K562 (cell line): ENCODE results near the gene CNNM3. TPM values are rescaled to one million over a fixed set of nuclear protein-coding genes. Genes with fewer than 3 reads are reported as not detected.

Source experiments
- CBX1 ChIP-seq: sonication (generic); IDR thresholded peaks from 2 replicates; pipeline ENCODE4 v1.6.1; 2016; ENCODE audit warnings: antibody characterized with exemption, low read depth, mild to moderate bottlenecking
- E4F1 ChIP-seq: fragments of 250-450 bp; sonication (Bioruptor Pico); IDR thresholded peaks from 2 replicates; pipeline ENCODE4 v1.5.0; 2021; ENCODE audit warnings: mild to moderate bottlenecking, borderline replicate concordance
- FOXK1 ChIP-seq: sonication (generic); formaldehyde crosslinking; IDR thresholded peaks from 2 replicates; pipeline ENCODE4 v1.8.0; 2022; ENCODE audit warnings: missing genetic modification reagents, mild to moderate bottlenecking, borderline replicate concordance
- MBD1 ChIP-seq: fragments of 250-450 bp; sonication (Bioruptor Pico); IDR thresholded peaks from 2 replicates; pipeline ENCODE4 v1.8.0; 2022; ENCODE audit warnings: inconsistent platforms
- NKRF ChIP-seq: fragments of 450-650 bp; IDR thresholded peaks from 2 replicates; pipeline ENCODE4 v1.6.1; 2016; ENCODE audit warnings: borderline replicate concordance
- RNF2 ChIP-seq: sonication (generic); IDR thresholded peaks from 2 replicates; pipeline ENCODE4 v1.6.1; 2016
- TRIM25 ChIP-seq: fragments of 450-650 bp; IDR thresholded peaks from 2 replicates; pipeline ENCODE4 v1.7.0; 2016; ENCODE audit warnings: borderline replicate concordance
- ZNF282 ChIP-seq: sonication (generic); formaldehyde crosslinking; IDR thresholded peaks from 2 replicates; pipeline ENCODE4 v1.8.1; 2023; ENCODE audit warnings: missing genetic modification reagents
- ZNF507 ChIP-seq: conservative IDR thresholded peaks from 2 replicates; pipeline ENCODE4 v1.6.1; 2017; ENCODE audit warnings: missing genetic modification characterization, missing compliant biosample characterization
- ZNF57 ChIP-seq: fragments of 450-650 bp; formaldehyde crosslinking; IDR thresholded peaks from 2 replicates; pipeline ENCODE4 v1.4.0; 2020; ENCODE audit warnings: mild to moderate bottlenecking, moderate library complexity
- polyA plus RNA-seq, 8 experiments: library from polyadenylated mRNA; depleted of rRNA in 4 of 8; stranded (reverse) in 5 of 8; unstranded in 3 of 8; fragments of >200 nt; fragmentation: Nextera tagmentation in 2 of 8; fragmentation: Illumina TruSeq in 1 of 8; extraction: Ambion mirVana in 2 of 8; extraction: Trizol in 1 of 8; gene quantifications; 2 replicates each; pipeline versions ENCODE4 v1.2.1 to v1.2.3, GENCODE V29; 2011 to 2014; ENCODE audit warnings: inconsistent platforms in 1 of 8, missing spikeins in 1 of 8
- total RNA-seq, 7 experiments: library from RNA; depleted of rRNA in 6 of 7; stranded (reverse); fragments of >200 nt in 6 of 7; fragmentation: Illumina TruSeq in 2 of 7; extraction: Trizol in 2 of 7; gene quantifications; 2 replicates each; pipeline versions ENCODE4 v1.2.1 to v1.2.3, GENCODE V29; 2011 to 2021; ENCODE audit warnings: low replicate concordance in 1 of 7

The CNNM3 gene
- total and polyA plus RNA-seq, 9 of the 15 experiments (the other 6 are each of a cell fraction or from before 2014, with no cell fraction given) = 1.4 to 16.9 (median 6.5) TPM

GRCh38 chr2:96816127-96816835 lies at the start of gene CNNM3 (continued):
- no peak for TF ChIP-seq E4F1 (CRISPR knock-in tag)
- no peak for TF ChIP-seq RNF2
- TF ChIP-seq TRIM25 = no peak
- TF ChIP-seq CBX1 = 0 out of 2 replicates have a peak, but pooled peaks have one; percentile 57
- no peak for TF ChIP-seq ZNF57
- TF ChIP-seq NKRF = no peak
- no peak for TF ChIP-seq ZNF282 (CRISPR knock-in tag)
- TF ChIP-seq ZNF507 = no peak
- TF ChIP-seq MBD1 (CRISPR knock-in tag) = no peak
- no peak for TF ChIP-seq FOXK1
